Neural progenitor cell (in vitro differentiated cells): Measurements from ENCODE around the gene ATRN. TPM values are rescaled to one million over a fixed set of nuclear protein-coding genes. Genes with fewer than 3 reads are reported as not detected.

Experiments used
- DNase-seq: peaks from one replicate; pipeline ENCODE4 v3.0.0-alpha.2; 2016; ENCODE audit warnings: low spot score
- H2AFZ ChIP-seq: fragments of 200-600 bp; sonication (generic); replicated peaks from 2 replicates; pipeline ENCODE4 v1.6.1; 2016; ENCODE audit warnings: antibody characterized with exemption
- H3F3A ChIP-seq: fragments of 200-600 bp; sonication (generic); 2 replicates; pipeline ENCODE4 v1.6.1; 2016; ENCODE audit warnings: antibody characterized with exemption, low read depth
- H3K27ac ChIP-seq: fragments of 200-600 bp; sonication (generic); 2 replicates; pipeline ENCODE4 v1.5.1; 2016; ENCODE audit warnings: mild to moderate bottlenecking
- H3K27me3 ChIP-seq: fragments of 200-600 bp; sonication (generic); 2 replicates; pipeline ENCODE4 v1.6.1; 2016; ENCODE audit warnings: mild to moderate bottlenecking, moderate library complexity
- H3K36me3 ChIP-seq: fragments of 200-600 bp; sonication (generic); 2 replicates; pipeline ENCODE4 v1.5.1; 2016
- H3K4me1 ChIP-seq: fragments of 200-600 bp; sonication (generic); 2 replicates; pipeline ENCODE4 v1.6.1; 2016; ENCODE audit warnings: mixed run types
- H3K4me2 ChIP-seq: fragments of 200-600 bp; sonication (generic); 2 replicates; pipeline ENCODE4 v1.6.1; 2016
- H3K4me3 ChIP-seq: fragments of 200-600 bp; sonication (generic); 2 replicates; pipeline ENCODE4 v1.5.1; 2016
- H3K79me2 ChIP-seq: fragments of 200-600 bp; sonication (generic); 2 replicates; pipeline ENCODE4 v1.6.1; 2016; ENCODE audit warnings: low read depth
- H3K9ac ChIP-seq: fragments of 200-600 bp; sonication (generic); 2 replicates; pipeline ENCODE4 v1.6.1; 2016
- H3K9me3 ChIP-seq: fragments of 200-600 bp; sonication (generic); 2 replicates; pipeline ENCODE4 v1.5.1; 2016; ENCODE audit warnings: low read depth
- H4K20me1 ChIP-seq: fragments of 200-600 bp; sonication (generic); 2 replicates; pipeline ENCODE4 v1.6.1; 2016; ENCODE audit warnings: low read depth
- H3K27ac Mint-ChIP-seq: 3 replicates; pipeline ENCODE4 v1.8.0; 2021; ENCODE audit warnings: mixed read lengths
- H3K27me3 Mint-ChIP-seq: 2 replicates; pipeline ENCODE4 v1.8.0; 2022; ENCODE audit warnings: low read depth, mild to moderate bottlenecking, inconsistent platforms, moderate library complexity, mixed read lengths; ENCODE audit not compliant: insufficient read depth
- H3K36me3 Mint-ChIP-seq: 3 replicates; pipeline ENCODE4 v1.8.0; 2021; ENCODE audit warnings: mixed read lengths
- H3K4me1 Mint-ChIP-seq: 3 replicates; pipeline ENCODE4 v1.8.0; 2021; ENCODE audit warnings: mixed read lengths
- H3K4me3 Mint-ChIP-seq: 3 replicates; pipeline ENCODE4 v1.8.0; 2021; ENCODE audit warnings: mild to moderate bottlenecking, moderate library complexity, mixed read lengths
- H3K9me3 Mint-ChIP-seq: 3 replicates; pipeline ENCODE4 v1.8.0; 2020; ENCODE audit warnings: mixed read lengths
- CTCF ChIP-seq: fragments of 200-600 bp; sonication (generic); IDR thresholded peaks from 2 replicates; pipeline ENCODE4 v1.5.1; 2017; ENCODE audit warnings: antibody characterized with exemption, mild to moderate bottlenecking
- EZH2 ChIP-seq: fragments of 200-600 bp; sonication (generic); IDR thresholded peaks from 2 replicates; pipeline ENCODE4 v1.6.1; 2017; ENCODE audit warnings: antibody characterized with exemption, mild to moderate bottlenecking, moderate library complexity
- EZH2phosphoT487 ChIP-seq: fragments of 200-600 bp; sonication (generic); IDR thresholded peaks from 2 replicates; pipeline ENCODE4 v1.6.1; 2017; ENCODE audit warnings: antibody characterized with exemption
- total RNA-seq: library from RNA; depleted of rRNA; stranded (reverse); fragments of >200 nt; gene quantifications from 2 replicates; pipeline ENCODE4 v1.2.3, GENCODE V29; 2015; ENCODE audit warnings: low replicate concordance

ATRN gene
- total RNA-seq, 1 donor from 2014 or later = 36.8 TPM

DNA sequence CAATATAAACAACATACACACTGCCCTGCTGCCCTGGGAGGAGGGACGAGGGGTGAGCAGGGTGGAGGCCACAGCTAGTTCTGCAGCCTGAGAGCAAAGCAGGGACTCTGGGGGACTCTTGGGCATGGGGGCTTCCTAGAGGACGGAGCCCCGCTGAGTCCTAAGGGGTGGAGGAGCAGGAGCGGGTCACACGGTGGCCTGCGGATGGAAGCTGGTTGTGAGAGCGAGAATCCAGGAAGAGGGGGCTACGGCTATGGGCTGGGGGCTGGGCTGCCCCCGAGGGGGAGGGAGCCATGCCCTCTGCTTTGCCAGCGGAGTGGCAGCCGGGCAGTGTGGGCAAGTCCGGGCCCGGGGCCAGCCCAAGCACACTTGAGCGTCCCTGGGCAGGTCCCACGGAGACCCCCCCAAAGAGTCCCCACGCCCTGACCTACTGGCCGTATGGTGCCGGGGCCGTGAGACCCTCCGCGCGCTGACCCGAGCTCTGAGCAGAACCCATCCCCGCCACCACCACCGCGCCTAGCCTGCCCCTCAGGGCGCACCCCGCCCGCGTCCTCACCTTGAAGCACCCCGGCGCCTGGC is 210.6 kb downstream of the ATRN start:
- Mint-ChIP-seq H3K27me3 (peaks cover 20% of the 10 kb centered on the region), H3K27ac (peak overlapping the region; percentile 96), H3K4me3 (peak overlapping the region; percentile 74), H3K36me3 (no peaks in the 10 kb centered on the region), H3K4me1 (peaks cover 25% of the 10 kb centered on the region), H3K9me3 (no peaks in the 10 kb centered on the region)
- Histone ChIP-seq H4K20me1 (no peaks in the 10 kb centered on the region), H3K9ac (no peak overlapping the region), H3K36me3 (no peaks in the 10 kb centered on the region), H3K4me1 (peaks cover 19% of the 10 kb centered on the region), H2AFZ (peak overlapping the region; percentile 99), H3K4me2 (peak overlapping the region; percentile 92), H3K9me3 (no peaks in the 10 kb centered on the region), H3K27ac (no peak overlapping the region), H3K4me3 (peak overlapping the region; percentile 51), H3K79me2 (no peaks in the 10 kb centered on the region), H3K27me3 (peaks cover 35% of the 10 kb centered on the region), H3F3A (peaks cover 15% of the 10 kb centered on the region)
- no peak for DNase-seq
- no peak for TF ChIP-seq CTCF
- peak; percentile 22 for TF ChIP-seq EZH2phosphoT487
- no peak for TF ChIP-seq EZH2

GRCh38 chr20:3681931-3682781 is 211.3 kb downstream of the ATRN start, which contains the start of gene ADAM33:
Gene ADAM33, minus strand, starts transcription at chr20:3682010. Its CDS starts 6 bp downstream, at chr20:3682004.
- no peak within 1 kb of the TSS for H3K27ac ChIP-seq
- peak within 1 kb of the TSS; percentile 99 for H2AFZ ChIP-seq
- H3K4me3 ChIP-seq = peak within 1 kb of the TSS; percentile 51
- peak within 1 kb of the TSS; percentile 74 for H3K4me3 Mint-ChIP-seq
- H3K27me3 ChIP-seq = peaks cover 35% of the 10 kb centered on the region
- DNase-seq = peak; percentile 75
- peaks cover 22% of the 10 kb centered on the region for H3K4me1 Mint-ChIP-seq
- H3K27me3 Mint-ChIP-seq = peaks cover 25% of the 10 kb centered on the region
- H3K27ac Mint-ChIP-seq = peak within 1 kb of the TSS; percentile 96
- H3K36me3 Mint-ChIP-seq = no peaks in the 10 kb centered on the region
- no peak within 1 kb of the TSS for H3K9ac ChIP-seq
- H3K4me2 ChIP-seq = peak within 1 kb of the TSS; percentile 92
- TF ChIP-seq CTCF = no peak
- no peak for TF ChIP-seq EZH2
- peak; percentile 61 for TF ChIP-seq EZH2phosphoT487
- H3K9me3 ChIP-seq = no peaks in the 10 kb centered on the region
- no peaks in the 10 kb centered on the region for H3K9me3 Mint-ChIP-seq
- H3F3A ChIP-seq = peaks cover 15% of the 10 kb centered on the region
- H4K20me1 ChIP-seq = no peaks in the 10 kb centered on the region
- H3K4me1 ChIP-seq = peaks cover 19% of the 10 kb centered on the region
- H3K36me3 ChIP-seq = no peaks in the 10 kb centered on the region
- H3K79me2 ChIP-seq = no peaks in the 10 kb centered on the region

DNA sequence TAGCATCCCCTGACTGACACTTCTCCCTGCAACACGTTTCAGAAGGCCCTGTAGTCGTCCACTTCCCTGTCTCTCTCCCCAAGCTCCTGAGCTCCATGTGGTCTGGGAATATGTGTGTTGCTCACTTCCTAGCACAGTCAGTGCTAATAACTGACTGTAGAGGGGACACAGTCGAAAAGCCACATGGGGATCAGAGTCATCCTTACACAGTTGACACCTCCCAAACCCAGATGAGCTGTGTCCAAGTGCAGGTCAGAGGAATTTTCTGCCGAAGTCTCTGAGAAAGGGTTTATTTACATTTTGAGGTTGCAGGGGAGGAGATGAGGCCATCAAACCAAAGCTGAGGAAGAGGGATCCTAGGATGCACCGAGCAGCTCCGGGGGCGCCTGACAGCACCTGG is 214.5 kb downstream of the ATRN start:
- no peak for DNase-seq
- no peaks in the 10 kb centered on the region for H3K36me3 Mint-ChIP-seq
- H3K4me2 ChIP-seq = no peak overlapping the region
- no peak overlapping the region for H2AFZ ChIP-seq
- H3K79me2 ChIP-seq = no peaks in the 10 kb centered on the region
- H3K27me3 ChIP-seq = peaks cover 35% of the 10 kb centered on the region
- H3K4me1 ChIP-seq = peaks cover 18% of the 10 kb centered on the region
- peaks cover 15% of the 10 kb centered on the region for H3F3A ChIP-seq
- TF ChIP-seq EZH2 (no peak), CTCF (no peak), EZH2phosphoT487 (no peak)
- no peaks in the 10 kb centered on the region for H3K36me3 ChIP-seq
- H4K20me1 ChIP-seq = no peaks in the 10 kb centered on the region
- no peak overlapping the region for H3K27ac ChIP-seq
- H3K9ac ChIP-seq = no peak overlapping the region
- no peak overlapping the region for H3K4me3 ChIP-seq
- H3K9me3 Mint-ChIP-seq = no peaks in the 10 kb centered on the region
- peaks cover 25% of the 10 kb centered on the region for H3K27me3 Mint-ChIP-seq
- H3K4me3 Mint-ChIP-seq = no peak overlapping the region
- H3K27ac Mint-ChIP-seq = no peak overlapping the region
- peaks cover 13% of the 10 kb centered on the region for H3K4me1 Mint-ChIP-seq
- H3K9me3 ChIP-seq = no peaks in the 10 kb centered on the region
